ENCODE results near the gene SDE2.
"Not testable (repeated sequence)": the region's sequence is repeated elsewhere in the genome, so short reads cannot be mapped to it uniquely, and the experiment has no call there.

Gene SDE2

DNA sequence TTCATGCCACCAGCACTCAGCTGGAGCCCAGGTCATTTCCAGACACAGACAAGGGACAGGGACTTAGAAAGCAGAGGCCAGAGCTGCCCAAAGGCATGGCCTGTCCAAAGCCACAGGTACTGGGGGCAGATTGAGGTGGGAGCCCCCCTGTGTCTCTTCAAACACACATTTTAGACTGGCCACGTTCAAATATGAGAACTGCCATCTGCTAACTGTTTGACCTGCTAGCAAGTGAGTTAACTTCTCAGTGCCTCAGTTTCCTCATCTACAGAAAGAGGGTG, 57.3 kb downstream of the SDE2 start:
- DNase-seq (ENCODE audit: low spot score): no peak

- DNase-seq (ENCODE audit: low spot score): no peak
These were observed 57.8 kb downstream of the SDE2 start, which contains the start of gene LEFTY2 for GRCh38 chr1:225941187-225941941. Gene LEFTY2, minus strand, starts transcription at chr1:225941220. Its CDS starts 80 bp downstream, at chr1:225941140.

DNA sequence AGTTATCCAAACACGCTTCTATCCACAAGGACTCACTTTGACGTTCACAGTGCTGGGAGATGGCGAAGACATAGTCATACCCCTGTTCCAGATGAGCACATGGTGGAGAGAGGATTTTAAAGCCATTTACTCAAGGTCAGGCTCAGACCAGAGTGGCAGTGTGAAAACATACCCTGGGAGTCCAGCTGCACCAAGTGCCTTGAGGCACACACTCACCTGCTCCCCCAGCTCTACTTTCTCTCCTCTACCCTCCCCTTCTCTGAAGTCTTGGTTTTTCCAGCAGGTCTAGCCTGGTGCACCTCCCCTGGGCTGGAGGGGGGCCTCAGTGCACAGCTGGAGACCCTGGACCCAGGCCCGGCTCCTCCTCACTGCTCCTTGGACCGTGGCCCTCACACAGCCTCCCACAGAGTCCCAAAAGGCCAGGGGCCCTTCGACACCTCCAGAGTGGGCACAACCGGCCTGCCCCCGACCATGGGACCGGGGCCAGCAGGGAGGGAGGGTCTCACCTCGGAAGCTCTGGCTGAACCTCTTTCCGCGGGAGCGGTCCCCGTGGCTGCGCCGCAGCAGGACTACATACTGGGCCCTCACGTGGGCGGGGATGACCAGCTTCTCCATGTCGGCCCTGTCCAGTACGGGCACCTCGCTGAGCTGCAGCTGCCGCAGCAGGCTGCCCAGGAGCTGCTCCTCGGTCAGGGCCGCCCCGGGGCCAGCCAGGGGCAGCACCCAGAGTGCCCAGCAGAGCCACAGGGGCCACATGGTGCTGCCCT, 58.6 kb downstream of the SDE2 start:
- DNase-seq (ENCODE audit: low spot score): no peak

GRCh38 chr1:225939939-225940310, 59.2 kb downstream of the SDE2 start:
- not testable (repeated sequence) for DNase-seq (ENCODE audit: low spot score)

DNA sequence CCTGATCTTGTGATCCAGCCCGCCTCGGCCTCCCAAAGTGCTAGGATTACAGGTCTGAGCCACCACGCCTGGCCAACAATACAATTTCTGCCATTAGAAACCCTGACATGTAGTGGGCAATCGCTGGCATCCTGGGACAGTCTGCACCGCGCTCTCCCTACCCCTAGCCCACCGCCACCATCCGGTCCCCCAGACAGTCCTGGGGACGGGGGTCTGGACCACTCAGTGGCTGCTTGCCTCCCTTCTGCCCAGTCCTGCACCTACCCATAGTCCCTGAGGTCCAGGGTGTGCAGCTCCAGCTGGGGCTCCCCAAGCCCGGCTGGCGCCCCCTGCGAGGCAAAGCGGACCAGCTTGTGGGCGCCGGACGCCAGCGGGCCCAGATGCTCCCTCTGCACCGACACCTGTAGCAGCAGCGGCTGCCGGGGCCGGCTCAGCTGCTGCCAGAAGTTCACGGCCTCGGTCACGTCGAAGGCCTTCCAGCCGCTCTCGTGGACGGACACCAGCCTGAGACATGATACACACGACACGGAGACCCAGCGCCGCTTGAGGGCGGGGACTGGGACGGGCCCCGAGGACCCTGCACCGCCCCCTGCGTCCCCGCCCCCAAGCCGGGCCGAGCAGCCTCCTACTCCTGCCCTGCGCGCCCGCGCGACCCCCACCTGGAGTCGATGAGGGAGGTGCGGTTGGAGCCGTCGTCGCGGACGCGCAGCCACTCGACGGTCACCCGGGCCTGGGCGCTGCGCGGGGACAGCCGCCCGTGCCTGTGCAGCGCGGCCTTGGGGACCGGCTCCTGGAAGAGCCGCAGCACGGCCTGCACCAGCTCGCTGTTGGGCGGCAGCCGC, 59.8 kb downstream of the SDE2 start:
- DNase-seq (ENCODE audit: low spot score): not testable (repeated sequence)

DNA sequence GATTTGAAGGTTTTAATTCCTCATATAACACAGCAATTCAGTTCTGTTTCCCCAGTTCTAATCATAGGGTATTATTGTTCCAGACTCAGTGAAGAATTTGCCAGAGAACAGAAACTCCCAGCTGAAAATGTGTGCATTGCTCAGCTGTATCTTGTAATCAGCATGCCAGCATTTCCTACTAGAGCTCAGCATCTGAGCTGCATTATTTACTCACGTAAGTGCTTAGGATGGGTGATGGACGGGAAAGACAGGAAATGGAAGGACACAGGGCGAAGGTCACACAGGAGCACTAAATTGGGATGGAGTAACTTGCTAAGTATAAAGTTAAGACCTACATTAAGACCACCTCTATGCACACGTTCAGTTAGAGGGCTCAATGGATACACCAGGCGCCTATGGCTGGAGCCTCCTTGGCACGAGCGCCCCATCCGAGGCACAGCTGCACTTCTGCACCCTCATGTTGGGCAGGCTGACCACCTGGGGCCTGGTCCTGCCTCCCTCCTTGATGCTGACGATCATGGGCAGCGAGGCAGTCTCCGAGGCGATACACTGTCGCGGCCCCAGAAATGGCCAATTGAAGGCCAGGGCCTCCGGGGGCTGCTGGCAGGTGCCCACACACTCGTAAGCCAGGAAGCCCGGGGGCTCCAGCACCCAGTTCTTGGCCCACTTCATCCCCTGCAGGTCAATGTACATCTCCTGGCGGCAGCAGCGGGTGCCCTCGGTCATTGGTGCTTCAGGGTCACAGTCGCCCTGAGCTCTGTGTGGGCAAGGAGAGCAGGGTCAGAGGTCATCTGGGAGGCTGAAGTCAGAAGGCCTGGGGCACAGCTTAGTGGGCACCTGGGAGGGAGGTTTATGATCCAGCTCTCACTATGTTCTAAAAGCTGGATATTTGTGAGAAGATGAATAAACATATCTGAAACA, 61.8 kb downstream of the SDE2 start:
- DNase-seq (ENCODE audit: low spot score): no peak

GRCh38 chr1:225936523-225936922, 62.6 kb downstream of the SDE2 start:
- no peak for DNase-seq (ENCODE audit: low spot score)

- not testable (repeated sequence) for DNase-seq (ENCODE audit: low spot score)
These were observed 63.1 kb downstream of the SDE2 start for GRCh38 chr1:225936086-225936485.

GRCh38 chr1:225934711-225935110, 64.4 kb downstream of the SDE2 start:
- no peak for DNase-seq (ENCODE audit: low spot score)

DNA sequence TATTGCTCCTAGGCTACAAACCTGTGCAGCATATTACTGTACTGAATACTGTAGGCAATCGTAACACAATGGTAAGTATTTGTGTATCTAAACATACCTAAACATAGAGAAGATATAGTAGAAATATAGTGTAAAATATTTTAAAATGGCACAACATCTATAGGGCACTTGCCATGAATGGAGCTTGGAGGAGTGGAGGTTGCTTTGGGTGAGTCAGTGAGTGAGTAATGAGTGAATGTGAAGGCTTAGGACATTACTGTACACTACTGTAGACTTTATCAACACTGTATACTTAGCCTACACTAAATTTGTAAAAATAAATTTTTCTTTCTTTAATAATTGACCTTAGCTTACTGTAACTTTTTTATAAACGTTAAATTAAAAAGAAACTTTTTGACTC, 66.1 kb downstream of the SDE2 start:
- no peak for DNase-seq (ENCODE audit: low spot score)

Data from AG08396 (cell line).